Suppressor macrophage treated with lipopolysaccharide for 1 hour (primary cell): ENCODE measurements around the gene PIAS3.
"Not testable (repeated sequence)": the region's sequence is repeated elsewhere in the genome, so short reads cannot be mapped to it uniquely, and the experiment has no call there.

Source experiments
- DNase-seq, 3 donors: peaks; one replicate each; pipeline ENCODE4 v3.0.0-alpha.2; 2020 to 2022

The PIAS3 gene

GRCh38 chr1:145822779-145823331 lies 36.0 kb downstream of the PIAS3 start:
- not testable (repeated sequence) for DNase-seq

GRCh38 chr1:145818095-145818494 lies 40.8 kb downstream of the PIAS3 start:
- not testable (repeated sequence) for DNase-seq

- DNase-seq = not testable (repeated sequence)
Observed at GRCh38 chr1:145812977-145813810, 45.7 kb downstream of the PIAS3 start.

GRCh38 chr1:145806844-145807243 lies 52.0 kb downstream of the PIAS3 start:
- DNase-seq = no peak

GRCh38 chr1:145806408-145806807 lies 52.5 kb downstream of the PIAS3 start:
- DNase-seq = no peak

GRCh38 chr1:145805057-145805456 lies 53.8 kb downstream of the PIAS3 start:
- DNase-seq = no peak

- no peak for DNase-seq
Observed at GRCh38 chr1:145804235-145805045, 54.4 kb downstream of the PIAS3 start.

- no peak for DNase-seq
Observed at GRCh38 chr1:145799806-145800205, 59.1 kb downstream of the PIAS3 start.
